TTC549 (cell line): ENCODE measurements around the gene FAM43B.
A peak's percentile ranks its signal among the peaks of the same experiment; 100 is the strongest.
"Not testable (repeated sequence)": the region's sequence is repeated elsewhere in the genome, so short reads cannot be mapped to it uniquely, and the experiment has no call there.

Experiments used
- FAIRE-seq: peaks from 2 replicates; lab custom pipeline; 2012; peaks lifted over from hg19 to GRCh38; lab: Jason Lieb, UNC

FAM43B gene

GRCh38 chr1:20551945-20552727 is at the start of gene FAM43B:
Gene FAM43B, plus strand, starts transcription at chr1:20552573. Its CDS starts 401 bp downstream, at chr1:20552974.
- FAIRE-seq = no peak

GRCh38 chr1:20505488-20505887 is 46.9 kb upstream of the FAM43B start:
- no peak for FAIRE-seq

GRCh38 chr1:20507248-20507563 is 45.2 kb upstream of the FAM43B start:
- no peak for FAIRE-seq

- no peak for FAIRE-seq
These were observed 44.6 kb upstream of the FAM43B start, which contains the start of gene MUL1 for GRCh38 chr1:20507564-20508410. Gene MUL1, minus strand, starts transcription at chr1:20508151. Its CDS starts 127 bp downstream, at chr1:20508024.

GRCh38 chr1:20508411-20508771 is 44.0 kb upstream of the FAM43B start:
- no peak for FAIRE-seq

- FAIRE-seq = no peak
These were observed 40.6 kb upstream of the FAM43B start for GRCh38 chr1:20511518-20512428.

GRCh38 chr1:20519609-20520262 is 32.6 kb upstream of the FAM43B start:
- not testable (repeated sequence) for FAIRE-seq

- FAIRE-seq = peak; percentile 70
These were observed 30.2 kb upstream of the FAM43B start for GRCh38 chr1:20521960-20522861.

GRCh38 chr1:20526267-20526666 is 26.1 kb upstream of the FAM43B start:
- no peak for FAIRE-seq

GRCh38 chr1:20528221-20528620 is 24.2 kb upstream of the FAM43B start:
- FAIRE-seq = no peak

- no peak for FAIRE-seq
These were observed 22.1 kb upstream of the FAM43B start for GRCh38 chr1:20530306-20530705.

- FAIRE-seq = no peak
These were observed 21.5 kb upstream of the FAM43B start for GRCh38 chr1:20530901-20531300.

GRCh38 chr1:20533635-20534034 is 18.7 kb upstream of the FAM43B start:
- no peak for FAIRE-seq

- no peak for FAIRE-seq
These were observed 17.5 kb upstream of the FAM43B start for GRCh38 chr1:20534659-20535417.

- FAIRE-seq = no peak
These were observed 14.1 kb upstream of the FAM43B start for GRCh38 chr1:20538227-20538626.

- FAIRE-seq = no peak
These were observed 13.4 kb upstream of the FAM43B start for GRCh38 chr1:20538760-20539551.

- FAIRE-seq = no peak
These were observed 12.1 kb upstream of the FAM43B start for GRCh38 chr1:20540281-20540680.

GRCh38 chr1:20546637-20547036 is 5.7 kb upstream of the FAM43B start:
- no peak for FAIRE-seq

- no peak for FAIRE-seq
These were observed 1.2 kb upstream of the FAM43B start for GRCh38 chr1:20551161-20551560.
